ENCODE results near the gene ESRRG.

DNA sequence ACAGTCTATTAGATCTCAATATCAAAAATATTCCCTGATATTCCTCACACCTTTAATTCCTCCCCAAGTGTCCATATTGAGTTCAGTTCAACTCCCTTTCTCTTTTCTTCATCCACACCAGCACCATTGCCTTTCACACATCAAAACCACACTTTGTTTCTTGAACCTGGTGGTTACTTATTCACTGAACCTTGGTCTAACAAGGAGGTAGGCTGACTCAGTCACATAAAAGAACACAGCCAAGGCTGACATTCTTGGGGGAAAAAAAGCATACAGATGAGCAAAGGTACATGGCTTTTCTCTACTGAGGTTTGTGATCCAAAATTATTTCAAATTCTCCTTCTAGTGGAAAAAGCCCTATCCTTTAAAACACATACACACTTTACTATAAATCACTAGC, 168.3 kb downstream of the ESRRG start:
- TF ChIP-seq, protein P1, sequence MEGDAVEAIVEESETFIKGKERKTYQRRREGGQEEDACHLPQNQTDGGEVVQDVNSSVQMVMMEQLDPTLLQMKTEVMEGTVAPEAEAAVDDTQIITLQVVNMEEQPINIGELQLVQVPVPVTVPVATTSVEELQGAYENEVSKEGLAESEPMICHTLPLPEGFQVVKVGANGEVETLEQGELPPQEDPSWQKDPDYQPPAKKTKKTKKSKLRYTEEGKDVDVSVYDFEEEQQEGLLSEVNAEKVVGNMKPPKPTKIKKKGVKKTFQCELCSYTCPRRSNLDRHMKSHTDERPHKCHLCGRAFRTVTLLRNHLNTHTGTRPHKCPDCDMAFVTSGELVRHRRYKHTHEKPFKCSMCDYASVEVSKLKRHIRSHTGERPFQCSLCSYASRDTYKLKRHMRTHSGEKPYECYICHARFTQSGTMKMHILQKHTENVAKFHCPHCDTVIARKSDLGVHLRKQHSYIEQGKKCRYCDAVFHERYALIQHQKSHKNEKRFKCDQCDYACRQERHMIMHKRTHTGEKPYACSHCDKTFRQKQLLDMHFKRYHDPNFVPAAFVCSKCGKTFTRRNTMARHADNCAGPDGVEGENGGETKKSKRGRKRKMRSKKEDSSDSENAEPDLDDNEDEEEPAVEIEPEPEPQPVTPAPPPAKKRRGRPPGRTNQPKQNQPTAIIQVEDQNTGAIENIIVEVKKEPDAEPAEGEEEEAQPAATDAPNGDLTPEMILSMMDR (conservative IDR thresholded peaks at IDR 0.05 in 1 of 2, IDR thresholded peaks at IDR 0.05 in 1 of 2; ENCODE audit: low read depth in 1 of 2, low read length in 2 of 2), result no peak
- no peak for TF ChIP-seq EZH2 (IDR thresholded peaks at IDR 0.05; ENCODE audit: low read length, missing control alignments)

Measured in fibroblast of lung (primary cell).